ENCODE measurements around the gene CORO2B.

The CORO2B gene

GRCh38 chr15:68594533-68595259 is 15.9 kb downstream of the CORO2B start:
- no peak for TF ChIP-seq CTCF (IDR thresholded peaks at IDR 0.05)
- no peak overlapping the region for H3K4me3 ChIP-seq (ENCODE audit: low read depth in 1 of 2, low read length in 1 of 2)
- H3K27me3 ChIP-seq, result peaks cover 40% of the 10 kb centered on the region
- no peaks in the 10 kb centered on the region for H3K9me3 ChIP-seq
- no peaks in the 10 kb centered on the region for H3K36me3 ChIP-seq
- no peak overlapping the region for H3K27ac ChIP-seq
- H3K4me1 ChIP-seq (ENCODE audit: control insufficient read depth in 1 of 2, insufficient read depth in 1 of 2, low read depth in 1 of 2, low read length in 1 of 2), result no peaks in the 10 kb centered on the region

- H3K27me3 ChIP-seq, result peaks cover 40% of the 10 kb centered on the region
Observed at GRCh38 chr15:68595260-68595564, 16.4 kb downstream of the CORO2B start.

GRCh38 chr15:68595761-68596160 is 17.0 kb downstream of the CORO2B start:
- H3K27ac ChIP-seq, result no peak overlapping the region
- H3K4me3 ChIP-seq (ENCODE audit: low read depth in 1 of 2, low read length in 1 of 2), result no peak overlapping the region
- H3K36me3 ChIP-seq, result no peaks in the 10 kb centered on the region
- H3K27me3 ChIP-seq, result peaks cover 39% of the 10 kb centered on the region
- no peaks in the 10 kb centered on the region for H3K4me1 ChIP-seq (ENCODE audit: control insufficient read depth in 1 of 2, insufficient read depth in 1 of 2, low read depth in 1 of 2, low read length in 1 of 2)
- no peak for TF ChIP-seq CTCF (IDR thresholded peaks at IDR 0.05)
- H3K9me3 ChIP-seq, result no peaks in the 10 kb centered on the region

More at GRCh38 chr15:68595260-68595564, 16.4 kb downstream of the CORO2B start:
- H3K9me3 ChIP-seq, result no peaks in the 10 kb centered on the region
- no peak overlapping the region for H3K4me3 ChIP-seq (ENCODE audit: low read depth in 1 of 2, low read length in 1 of 2)
- no peak overlapping the region for H3K27ac ChIP-seq
- H3K36me3 ChIP-seq, result no peaks in the 10 kb centered on the region
- TF ChIP-seq CTCF (IDR thresholded peaks at IDR 0.05), result no peak
- no peaks in the 10 kb centered on the region for H3K4me1 ChIP-seq (ENCODE audit: control insufficient read depth in 1 of 2, insufficient read depth in 1 of 2, low read depth in 1 of 2, low read length in 1 of 2)

- H3K4me1 ChIP-seq (ENCODE audit: control insufficient read depth in 1 of 2, insufficient read depth in 1 of 2, low read depth in 1 of 2, low read length in 1 of 2), result no peaks in the 10 kb centered on the region
Observed at GRCh38 chr15:68596691-68597090, 17.9 kb downstream of the CORO2B start.

GRCh38 chr15:68597581-68597980 is 18.8 kb downstream of the CORO2B start:
- H3K27ac ChIP-seq, result no peak overlapping the region
- no peaks in the 10 kb centered on the region for H3K36me3 ChIP-seq
- no peak for TF ChIP-seq CTCF (IDR thresholded peaks at IDR 0.05)
- H3K27me3 ChIP-seq, result peaks cover 28% of the 10 kb centered on the region
- no peaks in the 10 kb centered on the region for H3K9me3 ChIP-seq
- no peaks in the 10 kb centered on the region for H3K4me1 ChIP-seq (ENCODE audit: control insufficient read depth in 1 of 2, insufficient read depth in 1 of 2, low read depth in 1 of 2, low read length in 1 of 2)
- no peak overlapping the region for H3K4me3 ChIP-seq (ENCODE audit: low read depth in 1 of 2, low read length in 1 of 2)

More at GRCh38 chr15:68596691-68597090, 17.9 kb downstream of the CORO2B start:
- peaks cover 34% of the 10 kb centered on the region for H3K27me3 ChIP-seq
- no peaks in the 10 kb centered on the region for H3K9me3 ChIP-seq
- H3K27ac ChIP-seq, result no peak overlapping the region
- no peak for TF ChIP-seq CTCF (IDR thresholded peaks at IDR 0.05)
- no peak overlapping the region for H3K4me3 ChIP-seq (ENCODE audit: low read depth in 1 of 2, low read length in 1 of 2)
- H3K36me3 ChIP-seq, result no peaks in the 10 kb centered on the region
